Progenitor cell of endocrine pancreas (in vitro differentiated cells): ENCODE measurements around the gene COL23A1. TPM values are rescaled to one million over a fixed set of nuclear protein-coding genes. Genes with fewer than 3 reads are reported as not detected.

Source experiments
- DNase-seq: peaks from one replicate; pipeline ENCODE4 v3.0.0; 2021; ENCODE audit warnings: low spot score; ENCODE audit not compliant: unreplicated experiment
- H3K27ac Mint-ChIP-seq: 2 replicates; pipeline ENCODE4 v1.8.0; 2021; ENCODE audit warnings: mild to moderate bottlenecking, moderate library complexity, mixed read lengths
- H3K27me3 Mint-ChIP-seq: 2 replicates; pipeline ENCODE4 v1.8.0; 2021; ENCODE audit warnings: mixed read lengths
- H3K36me3 Mint-ChIP-seq: 2 replicates; pipeline ENCODE4 v1.8.0; 2022; ENCODE audit warnings: mixed read lengths; ENCODE audit not compliant: insufficient read depth
- H3K4me1 Mint-ChIP-seq: 2 replicates; pipeline ENCODE4 v1.8.0; 2021; ENCODE audit warnings: low read depth, mixed read lengths
- H3K4me3 Mint-ChIP-seq: 2 replicates; pipeline ENCODE4 v1.8.0; 2021; ENCODE audit warnings: low read depth, mild to moderate bottlenecking, moderate library complexity, mixed read lengths
- H3K9me3 Mint-ChIP-seq: 2 replicates; pipeline ENCODE4 v1.8.0; 2021; ENCODE audit warnings: low read depth, mixed read lengths
- total RNA-seq: library from RNA; stranded (reverse); gene quantifications from 2 replicates; pipeline ENCODE4 v1.2.1, GENCODE V29; 2021
- TF ChIP-seq, protein P1 (sequence below): fragments of 200-600 bp; sonication (generic); IDR thresholded peaks from one replicate; pipeline ENCODE4 v1.5.0; 2021; ENCODE audit warnings: antibody characterized with exemption, mild to moderate bottlenecking; ENCODE audit not compliant: unreplicated experiment

COL23A1 gene
- total RNA-seq, 1 donor from 2014 or later, result 0.36 TPM

DNA sequence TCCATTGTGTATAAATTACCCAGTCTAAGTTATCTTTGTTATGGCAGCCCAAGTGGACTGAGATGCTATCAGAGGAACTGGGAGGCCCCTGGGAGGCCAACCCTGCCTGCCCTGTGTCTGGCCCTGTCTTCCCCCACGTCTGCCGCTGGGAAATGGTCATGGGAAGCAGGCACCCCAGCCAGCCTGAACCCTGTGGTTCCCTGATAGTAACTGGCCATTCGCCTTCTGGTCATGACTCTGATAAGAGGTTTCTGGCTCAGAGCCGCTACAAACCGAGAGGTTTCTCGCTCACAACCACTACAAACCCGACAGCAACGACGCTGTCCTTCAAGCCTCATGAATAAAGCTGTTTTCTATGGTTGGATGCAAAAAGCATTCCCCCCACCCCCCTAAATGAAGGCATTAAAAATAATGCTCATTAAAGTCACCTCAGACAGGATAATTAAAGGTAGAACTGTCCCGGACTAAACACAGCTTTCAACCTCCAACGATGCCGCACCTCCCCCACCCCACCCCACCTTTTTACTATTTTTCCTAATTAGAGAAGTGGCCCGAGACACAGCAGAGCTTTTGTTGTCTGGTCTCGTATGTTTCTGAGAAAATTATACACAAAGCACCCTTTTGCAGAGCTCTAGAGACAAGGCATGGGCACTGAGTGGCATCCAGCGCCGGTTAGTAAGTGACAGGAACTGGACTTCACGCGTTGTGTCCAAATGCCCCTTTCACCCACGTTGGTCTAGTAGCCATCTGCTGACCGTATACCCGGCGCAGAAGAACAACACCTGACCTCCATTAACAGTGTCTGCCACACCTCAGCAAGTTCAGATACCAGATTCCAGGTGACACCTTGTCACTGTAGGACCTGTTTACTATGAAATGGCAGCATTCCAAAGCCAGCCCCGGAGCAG, 140.8 kb downstream of the COL23A1 start:
- TF ChIP-seq, protein P1, sequence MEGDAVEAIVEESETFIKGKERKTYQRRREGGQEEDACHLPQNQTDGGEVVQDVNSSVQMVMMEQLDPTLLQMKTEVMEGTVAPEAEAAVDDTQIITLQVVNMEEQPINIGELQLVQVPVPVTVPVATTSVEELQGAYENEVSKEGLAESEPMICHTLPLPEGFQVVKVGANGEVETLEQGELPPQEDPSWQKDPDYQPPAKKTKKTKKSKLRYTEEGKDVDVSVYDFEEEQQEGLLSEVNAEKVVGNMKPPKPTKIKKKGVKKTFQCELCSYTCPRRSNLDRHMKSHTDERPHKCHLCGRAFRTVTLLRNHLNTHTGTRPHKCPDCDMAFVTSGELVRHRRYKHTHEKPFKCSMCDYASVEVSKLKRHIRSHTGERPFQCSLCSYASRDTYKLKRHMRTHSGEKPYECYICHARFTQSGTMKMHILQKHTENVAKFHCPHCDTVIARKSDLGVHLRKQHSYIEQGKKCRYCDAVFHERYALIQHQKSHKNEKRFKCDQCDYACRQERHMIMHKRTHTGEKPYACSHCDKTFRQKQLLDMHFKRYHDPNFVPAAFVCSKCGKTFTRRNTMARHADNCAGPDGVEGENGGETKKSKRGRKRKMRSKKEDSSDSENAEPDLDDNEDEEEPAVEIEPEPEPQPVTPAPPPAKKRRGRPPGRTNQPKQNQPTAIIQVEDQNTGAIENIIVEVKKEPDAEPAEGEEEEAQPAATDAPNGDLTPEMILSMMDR, result no peak
- Mint-ChIP-seq H3K36me3 (no peaks in the 10 kb centered on the region), H3K4me1 (no peaks in the 10 kb centered on the region), H3K4me3 (no peak overlapping the region), H3K27me3 (peaks cover 16% of the 10 kb centered on the region), H3K27ac (no peak overlapping the region), H3K9me3 (no peaks in the 10 kb centered on the region)
- no peak for DNase-seq

DNA sequence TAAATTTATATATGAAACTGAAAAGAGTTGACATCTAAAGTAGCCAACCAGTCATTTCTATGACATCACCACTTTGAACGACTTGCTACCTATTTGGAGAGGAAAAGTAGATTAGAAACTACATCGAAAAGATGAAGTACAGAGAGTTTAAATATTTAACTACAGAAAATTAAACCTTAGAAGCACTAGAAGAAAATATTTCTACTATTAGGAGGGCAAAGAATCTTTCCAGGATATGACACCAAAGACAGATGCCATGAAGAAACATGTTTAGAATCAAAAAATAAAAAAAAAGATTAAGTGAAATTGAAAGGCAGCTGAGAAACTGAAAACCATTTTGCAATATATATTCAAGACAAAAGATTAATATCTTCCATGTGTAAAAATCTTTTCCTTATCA, 144.7 kb downstream of the COL23A1 start:
- Mint-ChIP-seq H3K27ac (no peak overlapping the region), H3K36me3 (no peaks in the 10 kb centered on the region), H3K27me3 (peaks cover 16% of the 10 kb centered on the region), H3K4me1 (no peaks in the 10 kb centered on the region), H3K9me3 (no peaks in the 10 kb centered on the region), H3K4me3 (no peak overlapping the region)
- DNase-seq, result no peak
- TF ChIP-seq, protein P1, result no peak

DNA sequence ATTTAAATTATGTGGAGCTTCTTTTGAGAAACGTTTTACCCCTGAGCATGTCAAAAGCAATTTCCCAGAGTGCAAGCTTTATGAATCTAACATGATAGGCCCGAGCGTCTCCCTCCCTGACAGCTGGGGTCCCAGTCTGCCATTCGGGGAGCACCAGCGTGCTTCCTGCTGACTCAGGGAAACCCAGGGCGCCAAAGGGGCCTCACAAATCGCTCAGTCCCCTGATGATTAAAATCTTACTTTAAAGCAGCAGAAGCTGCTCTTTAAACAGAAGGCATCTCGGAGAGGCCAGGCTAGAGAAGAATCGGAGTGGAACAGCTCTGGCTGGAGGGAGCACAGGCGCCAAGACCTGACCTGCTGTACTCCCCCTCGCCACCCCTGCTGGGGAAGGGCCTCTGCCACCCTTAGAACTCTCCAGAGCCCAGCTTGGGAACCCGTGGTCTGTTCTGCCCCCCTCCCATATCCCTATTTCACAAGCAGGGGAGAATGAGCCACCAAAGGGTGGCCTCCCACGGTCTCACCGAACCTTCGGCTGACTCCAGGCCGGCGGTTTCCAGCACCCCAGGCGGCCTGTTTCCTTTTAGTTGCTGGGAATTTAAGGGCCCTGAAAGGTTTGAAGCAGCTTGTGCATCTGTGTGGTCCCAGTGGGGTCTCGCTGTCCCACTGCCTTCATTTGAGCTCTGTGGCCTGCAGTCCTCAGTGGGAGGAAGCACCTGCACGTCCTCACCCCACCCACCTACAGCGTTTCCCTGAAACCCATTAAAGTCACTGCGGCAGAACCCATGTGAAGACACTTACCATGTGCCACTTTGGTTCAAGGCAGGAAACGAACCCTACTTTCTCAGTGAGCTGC, 147.6 kb downstream of the COL23A1 start:
- H3K36me3 Mint-ChIP-seq, result no peaks in the 10 kb centered on the region
- no peak overlapping the region for H3K27ac Mint-ChIP-seq
- H3K4me3 Mint-ChIP-seq, result no peak overlapping the region
- no peaks in the 10 kb centered on the region for H3K4me1 Mint-ChIP-seq
- no peaks in the 10 kb centered on the region for H3K9me3 Mint-ChIP-seq
- TF ChIP-seq, protein P1, result no peak
- no peak for DNase-seq
- peaks cover 3% of the 10 kb centered on the region for H3K27me3 Mint-ChIP-seq

DNA sequence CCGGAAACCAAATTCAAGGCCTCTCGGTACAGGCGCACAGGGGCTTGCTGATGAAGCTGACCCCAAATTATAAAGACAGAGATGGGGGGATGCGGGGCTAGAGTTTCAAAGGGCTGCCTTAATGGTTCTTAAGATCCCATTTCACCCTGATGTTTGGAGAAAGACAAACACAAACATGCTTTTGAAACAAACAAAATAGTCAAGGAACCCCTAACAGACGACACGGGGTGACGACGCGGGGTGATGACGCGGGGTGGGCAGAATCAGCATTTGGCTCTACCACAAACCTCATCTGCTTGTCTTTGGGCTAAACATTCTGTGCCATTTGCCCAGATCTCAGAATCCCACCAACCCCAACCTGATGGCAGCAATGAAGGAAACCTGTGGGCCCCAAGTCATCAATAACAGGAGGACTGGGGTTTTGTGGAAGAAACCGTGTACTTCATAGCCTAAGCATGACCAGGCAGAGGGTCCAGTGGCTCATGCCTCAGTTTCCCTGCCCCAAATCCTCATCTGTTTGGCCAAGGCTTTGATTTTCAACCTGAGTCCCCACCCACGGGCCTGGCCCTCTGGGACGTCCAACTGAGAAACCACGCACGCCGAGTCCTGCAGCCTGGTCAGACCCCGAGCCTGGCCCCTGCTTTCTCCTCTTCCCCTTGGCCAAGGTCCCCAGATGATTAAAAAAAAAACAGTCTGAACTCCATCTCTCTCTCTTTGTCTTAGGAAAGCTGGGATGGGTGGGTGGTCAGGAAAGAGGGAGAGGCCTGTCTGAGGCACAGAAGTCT, 148.5 kb downstream of the COL23A1 start:
- Mint-ChIP-seq H3K4me1 (no peaks in the 10 kb centered on the region), H3K36me3 (no peaks in the 10 kb centered on the region), H3K27ac (no peak overlapping the region), H3K4me3 (no peak overlapping the region), H3K27me3 (no peaks in the 10 kb centered on the region), H3K9me3 (no peaks in the 10 kb centered on the region)
- no peak for DNase-seq
- TF ChIP-seq, protein P1, result no peak

DNA sequence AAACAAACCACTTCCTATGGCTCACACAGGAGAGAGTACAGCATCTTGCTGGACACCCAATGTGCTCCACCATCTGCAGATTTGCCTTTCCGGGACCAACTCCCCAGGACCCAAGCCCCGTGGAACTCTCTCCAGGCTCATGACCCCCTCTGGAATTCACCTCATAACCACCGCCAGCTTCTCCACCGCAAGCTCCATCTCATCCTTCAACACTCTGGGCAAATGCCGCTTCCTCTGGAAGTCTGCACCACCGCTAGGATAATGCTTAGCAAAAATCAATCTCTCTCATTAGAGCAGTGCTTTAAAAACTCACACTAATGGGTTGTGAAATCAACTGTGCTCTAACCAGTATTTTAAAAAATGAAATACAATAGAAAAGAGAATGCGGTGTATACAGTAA, 150.0 kb downstream of the COL23A1 start:
- no peak for DNase-seq

More for the DNA sequence above, 150.0 kb downstream of the COL23A1 start:
- H3K9me3 Mint-ChIP-seq, result no peaks in the 10 kb centered on the region
- H3K36me3 Mint-ChIP-seq, result no peaks in the 10 kb centered on the region
- no peak overlapping the region for H3K27ac Mint-ChIP-seq
- no peaks in the 10 kb centered on the region for H3K4me1 Mint-ChIP-seq
- H3K27me3 Mint-ChIP-seq, result peaks cover 4% of the 10 kb centered on the region
- TF ChIP-seq, protein P1, result no peak
- no peak overlapping the region for H3K4me3 Mint-ChIP-seq
